HepG2 (cell line): ENCODE results near the gene ATOSB. TPM values are rescaled to one million over a fixed set of nuclear protein-coding genes. Genes with fewer than 3 reads are reported as not detected.

Experiments
- ATAC-seq: fragments of 200-7000 bp; cut with Tn5 transposase; 3 replicates; pipeline ENCODE4 v1.9.1; 2020; ENCODE audit warnings: mild to moderate bottlenecking, moderate library complexity
- BruUV-seq: library from RNA; stranded (reverse); fragments of 400-500 nt; replicated peaks from 2 replicates; lab custom pipeline; 2021; lab: Mats Ljungman, UMichigan
- CTCF ChIA-PET: fragments of 300-600 bp; formaldehyde crosslinking; extraction: SDS; loops from one replicate; lab custom pipeline; 2021; ENCODE audit warnings: low total read pairs, inconsistent platforms, low intra/inter-chr PET ratio; lab: Yijun Ruan, JAX
- POLR2A ChIA-PET: fragments of 350-600 bp; sonication (Branson Sonifier 250); formaldehyde crosslinking; loops from one replicate; lab custom pipeline; 2020; ENCODE audit warnings: antibody characterized with exemption, inconsistent platforms; lab: Yijun Ruan, JAX
- DNase-seq: peaks from one replicate; pipeline ENCODE4 v3.0.0-alpha.2; 2015; ENCODE audit warnings: low spot score
- FAIRE-seq: peaks from 3 replicates; lab custom pipeline; 2011; peaks lifted over from hg19 to GRCh38; lab: Jason Lieb, UNC
- H2AFZ ChIP-seq: one replicate; pipeline ENCODE4 v1.6.1; 2011; ENCODE audit warnings: low read length, inconsistent platforms
- H3K27ac ChIP-seq: fragments of 300-600 bp; 3 replicates; pipeline ENCODE4 v1.8.0; 2011; ENCODE audit warnings: mixed run types, mild to moderate bottlenecking, mixed read lengths, low read length, inconsistent platforms; ENCODE audit not compliant: insufficient read depth; ENCODE audit errors: extremely low read length
- H3K27me3 ChIP-seq, 2 experiments: fragments of 200-600 bp in 1 of 2; 2 replicates in 1 of 2; 3 replicates in 1 of 2; pipeline versions ENCODE4 v1.6.0 to v1.8.0; 2011; ENCODE audit warnings: low read length in 2 of 2, mild to moderate bottlenecking in 2 of 2, moderate library complexity in 2 of 2, inconsistent platforms in 1 of 2; ENCODE audit not compliant: insufficient read depth in 2 of 2, control insufficient read depth in 1 of 2
- H3K36me3 ChIP-seq, 2 experiments: fragments of 200-600 bp in 1 of 2; replicated peaks in 1 of 2; 2 replicates in 1 of 2; 3 replicates in 1 of 2; pipeline versions ENCODE4 v1.5.1 to v1.8.0; 2011; ENCODE audit warnings: low read length in 2 of 2, inconsistent platforms in 1 of 2; ENCODE audit not compliant: insufficient read depth in 2 of 2, control insufficient read depth in 1 of 2
- H3K4me1 ChIP-seq: 2 replicates; pipeline ENCODE4 v1.5.1; 2012; ENCODE audit warnings: low read length, inconsistent platforms; ENCODE audit not compliant: insufficient read depth
- H3K4me2 ChIP-seq: 2 replicates; pipeline ENCODE4 v1.6.0; 2011; ENCODE audit warnings: low read depth, low read length, inconsistent platforms
- H3K4me3 ChIP-seq, 3 experiments: fragments of 200-600 bp in 1 of 3; sonication (generic), shearing (Covaris generic) in 1 of 3; replicated peaks in 1 of 3; 2 replicates each; pipeline ENCODE4 v1.5.1; 2011 to 2016; ENCODE audit warnings: low read length in 3 of 3, inconsistent platforms in 2 of 3, low read depth in 2 of 3, mild to moderate bottlenecking in 2 of 3, control low read depth in 1 of 3, mixed read lengths in 1 of 3; ENCODE audit not compliant: insufficient read depth in 1 of 3
- H3K79me2 ChIP-seq: one replicate; pipeline ENCODE4 v1.6.1; 2011; ENCODE audit warnings: low read length, inconsistent platforms; ENCODE audit not compliant: insufficient read depth
- H3K9ac ChIP-seq: 2 replicates; pipeline ENCODE4 v1.6.0; 2011; ENCODE audit warnings: mild to moderate bottlenecking, low read depth, low read length, inconsistent platforms; ENCODE audit not compliant: insufficient read depth
- H3K9me3 ChIP-seq: 2 replicates; pipeline ENCODE4 v1.5.1; 2012; ENCODE audit warnings: mild to moderate bottlenecking, low read length
- H4K20me1 ChIP-seq: 2 replicates; pipeline ENCODE4 v1.6.0; 2011; ENCODE audit warnings: inconsistent platforms, mild to moderate bottlenecking, low read length, moderate library complexity; ENCODE audit not compliant: insufficient read depth
- ELF4 ChIP-seq: sonication (generic); formaldehyde crosslinking; IDR thresholded peaks from 2 replicates; pipeline ENCODE4 v1.5.0; 2020; ENCODE audit warnings: missing genetic modification reagents, mild to moderate bottlenecking, moderate library complexity, borderline replicate concordance
- GMEB1 ChIP-seq: sonication (generic); formaldehyde crosslinking; IDR thresholded peaks from 2 replicates; pipeline ENCODE4 v1.5.1; 2020; ENCODE audit warnings: missing genetic modification reagents, mild to moderate bottlenecking, borderline replicate concordance
- HMGXB4 ChIP-seq, 2 experiments: sonication (generic) in 1 of 2; formaldehyde crosslinking in 1 of 2; IDR thresholded peaks; 2 replicates each; pipeline versions ENCODE4 v1.4.0 to v1.6.1; 2018 to 2020; ENCODE audit warnings: missing genetic modification reagents in 2 of 2, borderline replicate concordance in 1 of 2, low read depth in 1 of 2, mild to moderate bottlenecking in 1 of 2, missing biosample characterization in 1 of 2
- JARID2 ChIP-seq: sonication (generic); formaldehyde crosslinking; IDR thresholded peaks from 2 replicates; pipeline ENCODE4 v1.8.1; 2023; ENCODE audit warnings: missing genetic modification reagents, inconsistent platforms; ENCODE audit not compliant: insufficient replicate concordance
- LCORL ChIP-seq, 2 experiments: fragments of 450-650 bp in 1 of 2; sonication (generic) in 1 of 2; formaldehyde crosslinking in 1 of 2; IDR thresholded peaks; 2 replicates each; pipeline versions ENCODE4 v1.5.0 to v1.6.1; 2017 to 2020; ENCODE audit warnings: antibody characterized with exemption in 1 of 2, missing genetic modification reagents in 1 of 2
- NRL ChIP-seq: sonication (generic); formaldehyde crosslinking; IDR thresholded peaks from 2 replicates; pipeline ENCODE4 v1.5.0; 2020; ENCODE audit warnings: missing genetic modification reagents, mild to moderate bottlenecking, moderate library complexity, borderline replicate concordance
- REL ChIP-seq: sonication (generic); formaldehyde crosslinking; conservative IDR thresholded peaks from 2 replicates; pipeline ENCODE4 v1.8.0; 2022; ENCODE audit warnings: mild to moderate bottlenecking, missing genetic modification reagents, moderate library complexity
- RFX1 ChIP-seq: fragments of 450-650 bp; IDR thresholded peaks from 2 replicates; pipeline ENCODE4 v1.6.1; 2017
- ZNF552 ChIP-seq: sonication (generic); formaldehyde crosslinking; IDR thresholded peaks from 2 replicates; pipeline ENCODE4 v1.9.0; 2022; ENCODE audit warnings: missing genetic modification reagents, mild to moderate bottlenecking, borderline replicate concordance
- ZNF747 ChIP-seq: sonication (generic); formaldehyde crosslinking; IDR thresholded peaks from 2 replicates; pipeline ENCODE4 v1.8.1; 2023; ENCODE audit warnings: missing genetic modification reagents, mild to moderate bottlenecking, borderline replicate concordance
- ZSCAN31 ChIP-seq: sonication (generic); formaldehyde crosslinking; IDR thresholded peaks from 2 replicates; pipeline ENCODE4 v1.5.0; 2020; ENCODE audit warnings: low read depth, mild to moderate bottlenecking, missing genetic modification reagents
- ZZZ3 ChIP-seq: sonication (generic); formaldehyde crosslinking; IDR thresholded peaks from 2 replicates; pipeline ENCODE4 v1.4.0; 2020; ENCODE audit warnings: missing genetic modification reagents, mild to moderate bottlenecking, borderline replicate concordance
- WGBS: methylation state at CpG from one replicate; pipeline ENCODE4 v1.1.6; 2017; ENCODE audit warnings: low lambda C conversion rate; 5-methylcytosine and 5-hydroxymethylcytosine counted together
- in situ Hi-C: cut with HindIII; loops from 2 replicates; pipeline ENCODE4 v1.10.0; 2017; ENCODE audit warnings: low pct_unique_long_range_greater_than_20kb; ENCODE audit not compliant: extremely low pct_ligation_motif_present
- intact Hi-C: fragments of 100-400 bp; cut with micrococcal nuclease; formaldehyde crosslinking; loops from one replicate; pipeline ENCODE4 v1.10.0; 2022; ENCODE audit not compliant: unreplicated experiment
- polyA plus RNA-seq, 8 experiments: library from polyadenylated mRNA; depleted of rRNA in 3 of 8; stranded (reverse) in 7 of 8; unstranded in 1 of 8; fragments of >200 nt; fragmentation: Illumina TruSeq in 4 of 8; extraction: Trizol in 4 of 8; gene quantifications; 2 replicates each; pipeline versions ENCODE4 v1.2.1 to v1.2.3, GENCODE V29; 2011 to 2016; ENCODE audit warnings: low read depth in 4 of 8, missing spikeins in 1 of 8, mixed read lengths in 1 of 8; ENCODE audit not compliant: insufficient read depth in 1 of 8
- total RNA-seq, 5 experiments: library from RNA; depleted of rRNA; stranded (reverse); fragments of >200 nt; fragmentation: Illumina TruSeq; extraction: Trizol; gene quantifications; 2 replicates each; pipeline ENCODE4 v1.2.3, GENCODE V29; 2016; ENCODE audit warnings: low read depth in 1 of 5

The ATOSB gene
- total and polyA plus RNA-seq, 2 of the 13 experiments (the other 11 are each of a cell fraction or from before 2014, with no cell fraction given): 1.9 to 6.4 TPM

GRCh38 chr9:35107297-35108290 is 8.1 kb downstream of the ATOSB start:
- ATAC-seq (no peak), FAIRE-seq (no peak)
- POLR2A ChIA-PET: no interaction called here
- peaks cover 31% of the 10 kb centered on the region for H3K4me1 ChIP-seq
- intact Hi-C loops: no loop called here
- H2AFZ ChIP-seq: no peak overlapping the region
- no peaks in the 10 kb centered on the region; a peak in 1 of 5 replicates for H3K27me3 ChIP-seq
- BruUV-seq: no TSS peak
- no peak overlapping the region for H3K9ac ChIP-seq
- CTCF ChIA-PET: no interaction called here
- 82% methylated on average over 5 of the region's 18 CpGs for WGBS
- no peak overlapping the region for H3K4me2 ChIP-seq
- no peaks in the 10 kb centered on the region for H4K20me1 ChIP-seq
- in situ Hi-C loops: no loop called here
- peaks cover 3% of the 10 kb centered on the region for H3K79me2 ChIP-seq
- no peak for TF ChIP-seq LCORL (IDR thresholded peaks at IDR 0.05)
- TF ChIP-seq LCORL (CRISPR knock-in tag; IDR thresholded peaks at IDR 0.05): no peak
- TF ChIP-seq, all 625 proteins: peak for 0
- peaks cover 0 to 4% of the 10 kb centered on the region in 2 experiments; a peak in 1 of 5 replicates for H3K36me3 ChIP-seq
- no peaks in the 10 kb centered on the region for H3K9me3 ChIP-seq
- no peak for DNase-seq
- H3K27ac ChIP-seq: no peak overlapping the region
- H3K4me3 ChIP-seq: no peak overlapping the region

- Histone ChIP-seq H2AFZ (no peak overlapping the region), H3K9me3 (no peaks in the 10 kb centered on the region), H4K20me1 (no peaks in the 10 kb centered on the region), H3K36me3 (peaks cover 1 to 7% of the 10 kb centered on the region in 2 experiments; a peak in 2 of 5 replicates), H3K9ac (no peak overlapping the region), H3K4me1 (peaks cover 30% of the 10 kb centered on the region), H3K79me2 (peaks cover 16% of the 10 kb centered on the region), H3K27ac (no peak overlapping the region), H3K4me2 (no peak overlapping the region), H3K27me3 (no peaks in the 10 kb centered on the region; a peak in 1 of 5 replicates), H3K4me3 (no peak overlapping the region)
- intact Hi-C loops: no loop called here
- POLR2A ChIA-PET: no interaction called here
- FAIRE-seq: no peak
- no TSS peak for BruUV-seq
- DNase-seq: no peak
- in situ Hi-C loops: no loop called here
- CTCF ChIA-PET: no interaction called here
- WGBS: 87% methylated on average over 7 of the region's 7 CpGs
- ATAC-seq: no peak
- no peak for TF ChIP-seq RFX1
- no peak for TF ChIP-seq LCORL (IDR thresholded peaks at IDR 0.05)
- TF ChIP-seq LCORL (CRISPR knock-in tag; IDR thresholded peaks at IDR 0.05): no peak
- no peak for TF ChIP-seq JARID2 (CRISPR knock-in tag)
- no peak for TF ChIP-seq GMEB1 (CRISPR knock-in tag)
- no peak for TF ChIP-seq ZNF552 (CRISPR knock-in tag)
- TF ChIP-seq HMGXB4 (CRISPR knock-in tag; IDR thresholded peaks at IDR 0.05; ENCODE audit: borderline replicate concordance in 1 of 2, low read depth in 1 of 2): no peak
- no peak for TF ChIP-seq ZNF747 (CRISPR knock-in tag)
- TF ChIP-seq ZSCAN31 (CRISPR knock-in tag): no peak
- no peak for TF ChIP-seq REL (CRISPR knock-in tag)
- TF ChIP-seq NRL (CRISPR knock-in tag): no peak
- no peak for TF ChIP-seq ZZZ3 (CRISPR knock-in tag)
- no peak for TF ChIP-seq ELF4 (CRISPR knock-in tag)
These were observed 9.3 kb downstream of the ATOSB start for GRCh38 chr9:35106343-35106730.
